Aorta (tissue), 5 donors: Measurements from ENCODE around the gene TRIM41. TPM values are rescaled to one million over a fixed set of nuclear protein-coding genes. Genes with fewer than 3 reads are reported as not detected.
"Not testable (repeated sequence)": the region's sequence is repeated elsewhere in the genome, so short reads cannot be mapped to it uniquely, and the experiment has no call there.

Source experiments
- ATAC-seq: fragments of 200-7000 bp; cut with Tn5 transposase; one replicate; pipeline ENCODE4 v1.9.1; 2022; ENCODE audit warnings: moderate library complexity; ENCODE audit not compliant: low FRiP score
- DNase-seq, 2 donors: peaks; one replicate each; pipeline ENCODE4 v3.0.0-alpha.2; 2020
- H3K27ac ChIP-seq, 2 donors: one replicate each; pipeline ENCODE4 v1.5.1; 2013; ENCODE audit warnings: low read length in 2 of 2, mild to moderate bottlenecking in 2 of 2, moderate library complexity in 2 of 2, control low read depth in 1 of 2, inconsistent platforms in 1 of 2, low read depth in 1 of 2
- H3K27me3 ChIP-seq, 2 donors: one replicate each; pipeline ENCODE4 v1.6.1; 2013; ENCODE audit warnings: control low read depth in 1 of 2, low read length in 1 of 2, mild to moderate bottlenecking in 1 of 2, moderate library complexity in 1 of 2; ENCODE audit not compliant: insufficient read depth in 2 of 2, control insufficient read depth in 1 of 2
- H3K36me3 ChIP-seq, 2 donors: one replicate each; pipeline ENCODE4 v1.6.1; 2013; ENCODE audit warnings: control low read depth in 1 of 2, low read length in 1 of 2, mild to moderate bottlenecking in 1 of 2; ENCODE audit not compliant: insufficient read depth in 2 of 2, control insufficient read depth in 1 of 2
- H3K4me1 ChIP-seq, 2 donors: one replicate each; pipeline ENCODE4 v1.6.1; 2013; ENCODE audit warnings: low read length in 2 of 2, control low read depth in 1 of 2, mild to moderate bottlenecking in 1 of 2, moderate library complexity in 1 of 2; ENCODE audit not compliant: insufficient read depth in 2 of 2, control insufficient read depth in 1 of 2
- H3K4me3 ChIP-seq, 2 donors: one replicate each; pipeline ENCODE4 v1.5.1; 2013; ENCODE audit warnings: low read length in 2 of 2, control low read depth in 1 of 2, mild to moderate bottlenecking in 1 of 2
- H3K9me3 ChIP-seq: one replicate; pipeline ENCODE4 v1.6.1; 2013; ENCODE audit warnings: mild to moderate bottlenecking, low read length; ENCODE audit not compliant: control insufficient read depth
- WGBS, 2 donors: extraction: QIAGEN DNeasy Blood & Tissue Kit; methylation state at CpG; one replicate each; pipeline ENCODE4 v1.1.7; 2013; 5-methylcytosine and 5-hydroxymethylcytosine counted together
- intact Hi-C, 2 donors: fragments of 100-400 bp; cut with DNase I; formaldehyde crosslinking; loops; one replicate each; pipeline versions ENCODE4 v1.14.2 to v1.15.0; 2022
- polyA plus RNA-seq, 2 donors: library from polyadenylated mRNA; stranded (reverse); fragments of 200-250 nt; gene quantifications; one replicate each; pipeline ENCODE4 v1.2.3, GENCODE V29; 2013
- total RNA-seq, 2 donors: library from RNA; stranded (reverse); fragmentation: NEBNext Ultra II Directional; extraction: Animal tissue kit (Norgen Biotek cat#: 25700); gene quantifications; one replicate each; pipeline ENCODE4 v1.2.1, GENCODE V29; 2021
- donor health status: healthy with polysubstance abuse.
- donor health status: Bipolar disorder and iron deficiency.
- donor health status: DM: no; HTN: no; CAD: no.
- donor health status: DM: no; HTN: no; CAD: no.
- donor health status: DM: yes; HTN: yes; CAD: no.

TRIM41 gene
- total and polyA plus RNA-seq, 4 donors: 15.2 to 22.2 (median 18.5) TPM

GRCh38 chr5:181204826-181205760 lies 18.0 kb upstream of the TRIM41 start, which contains the start of gene TRIM7:
Gene TRIM7, minus strand, starts transcription at chr5:181205196. Its CDS starts 86 bp downstream, at chr5:181205110.
- no peaks in the 10 kb centered on the region for H3K36me3 ChIP-seq
- DNase-seq: peak; percentile 80 to 89
- 1% methylated on average over 87 to 94 of the region's 94 CpGs for WGBS, 2 donors
- no peaks in the 10 kb centered on the region for H3K4me1 ChIP-seq
- no peaks in the 10 kb centered on the region for H3K27me3 ChIP-seq
- peak; percentile 1 for ATAC-seq
- no peaks in the 10 kb centered on the region for H3K9me3 ChIP-seq
- peak within 1 kb of the TSS in 1 of 2 donors; percentile 49 for H3K27ac ChIP-seq
- peak within 1 kb of the TSS; percentile 45 to 59 for H3K4me3 ChIP-seq
- intact Hi-C loops: no loop called here

- Histone ChIP-seq H3K27me3 (no peaks in the 10 kb centered on the region), H3K27ac (peak overlapping the region in 1 of 2 donors; percentile 56), H3K4me1 (no peaks in the 10 kb centered on the region), H3K36me3 (no peaks in the 10 kb centered on the region), H3K4me3 (peak overlapping the region; percentile 1 to 50), H3K9me3 (no peaks in the 10 kb centered on the region)
- ATAC-seq: peak; percentile 6
- intact Hi-C loops: loop anchor here (1.0 to 2.0 kb wide), 3 partner anchors 17 to 18 kb away; partner anchors contain the start of gene TRIM41 (in 1 of the 2)
- WGBS, 2 donors: 4 to 6% methylated on average over 37 of the region's 37 CpGs
- peak in 1 of 2 donors; percentile 77 for DNase-seq
These were observed 17.1 kb upstream of the TRIM41 start for GRCh38 chr5:181205761-181206649.

DNA sequence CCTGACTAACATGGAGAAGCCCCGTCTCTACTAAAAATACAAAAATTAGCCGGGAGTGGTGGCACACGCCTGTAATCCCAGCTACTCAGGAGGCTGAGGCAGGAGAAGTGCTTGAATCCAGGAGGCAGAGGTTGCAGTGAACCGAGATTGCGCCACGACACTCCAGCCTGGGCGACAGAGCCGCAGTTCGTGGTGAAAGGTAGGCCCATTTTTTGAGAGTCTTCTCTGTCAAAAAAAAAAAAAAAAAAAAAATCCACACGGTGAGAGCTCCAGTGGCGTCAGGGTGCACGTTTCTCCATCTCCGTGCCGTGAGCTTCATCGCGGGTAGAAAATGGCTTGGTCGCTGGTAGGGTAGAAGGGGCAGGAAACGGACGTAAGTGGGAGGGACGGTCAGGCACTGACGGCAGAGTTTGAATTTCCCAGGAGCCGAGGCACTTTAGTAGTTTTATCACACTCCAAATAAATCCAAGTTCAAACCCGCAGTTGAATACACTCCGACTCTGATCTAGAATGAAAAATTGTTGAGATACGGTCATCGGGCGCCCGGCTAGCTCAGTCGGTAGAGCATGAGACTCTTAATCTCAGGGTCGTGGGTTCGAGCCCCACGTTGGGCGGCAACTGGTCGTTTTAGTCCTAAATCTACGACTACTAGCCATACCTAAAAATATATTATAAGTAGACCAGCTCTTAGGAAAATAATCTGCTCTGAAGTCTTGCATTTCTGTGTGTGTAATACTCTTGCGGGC lies 15.7 kb upstream of the TRIM41 start:
- ATAC-seq: peak; percentile 84
- H3K4me1 ChIP-seq: no peaks in the 10 kb centered on the region
- peak; percentile 77 to 94 for DNase-seq
- H3K4me3 ChIP-seq: peak overlapping the region; percentile 16 to 36
- no peaks in the 10 kb centered on the region for H3K27me3 ChIP-seq
- no peaks in the 10 kb centered on the region for H3K36me3 ChIP-seq
- no peaks in the 10 kb centered on the region for H3K9me3 ChIP-seq
- 1% methylated on average over 36 of the region's 36 CpGs for whole genome bisulfite sequencing, 2 donors
- H3K27ac ChIP-seq: peak overlapping the region in 1 of 2 donors; percentile 48
- intact Hi-C loops: loop anchor here (1.0 to 2.0 kb wide), 3 partner anchors 11 to 19 kb away; partner anchors contain the start of gene TRIM41 (in 1 of the 2)

DNA sequence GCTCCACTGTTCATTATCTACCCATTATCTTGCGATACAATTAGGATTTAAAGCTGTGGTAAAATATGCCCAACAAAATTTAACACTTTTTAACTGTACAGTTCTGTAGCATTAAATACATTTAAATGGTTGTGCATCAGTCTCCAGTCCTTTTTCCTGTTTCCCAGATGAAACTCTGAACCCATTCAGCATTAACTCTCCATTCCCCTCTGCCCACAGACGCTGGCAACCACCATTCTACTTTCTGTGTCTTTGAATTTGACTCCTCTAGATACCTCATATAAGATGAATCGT lies 15.2 kb upstream of the TRIM41 start:
- H3K4me1 ChIP-seq: no peaks in the 10 kb centered on the region
- intact Hi-C loops: loop anchor here (1.0 to 2.0 kb wide), 3 partner anchors 10 to 19 kb away; partner anchors contain the start of gene TRIM41 (in 1 of the 2)
- ATAC-seq (no peak), DNase-seq (no peak)
- H3K27ac ChIP-seq: no peak overlapping the region
- H3K4me3 ChIP-seq: no peak overlapping the region
- 43 to 50% methylated on average over 3 of the region's 3 CpGs for WGBS, 2 donors
- H3K36me3 ChIP-seq: no peaks in the 10 kb centered on the region
- H3K9me3 ChIP-seq: no peaks in the 10 kb centered on the region
- H3K27me3 ChIP-seq: no peaks in the 10 kb centered on the region

DNA sequence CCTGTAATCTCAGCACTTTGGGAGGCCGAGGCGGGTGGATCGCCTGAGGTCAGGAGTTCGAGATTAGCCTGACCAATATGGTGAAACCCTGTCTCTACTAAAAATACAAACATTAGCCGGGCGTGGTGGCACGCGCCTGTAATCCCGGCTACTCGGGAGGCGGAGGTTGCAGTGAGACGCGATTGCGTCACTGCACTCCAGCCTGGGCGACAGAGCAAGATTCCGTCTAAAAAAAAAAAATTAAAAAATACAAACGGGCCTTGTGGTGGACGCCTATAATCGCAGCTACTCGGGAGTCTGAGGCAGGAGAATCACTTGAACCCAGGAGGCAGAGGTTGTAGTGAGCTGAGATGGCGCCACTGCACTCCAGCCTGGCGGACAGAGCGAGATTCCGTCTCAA lies 14.1 kb upstream of the TRIM41 start:
- H3K27me3 ChIP-seq, intact Hi-C loops, ATAC-seq: not testable (repeated sequence)

DNA sequence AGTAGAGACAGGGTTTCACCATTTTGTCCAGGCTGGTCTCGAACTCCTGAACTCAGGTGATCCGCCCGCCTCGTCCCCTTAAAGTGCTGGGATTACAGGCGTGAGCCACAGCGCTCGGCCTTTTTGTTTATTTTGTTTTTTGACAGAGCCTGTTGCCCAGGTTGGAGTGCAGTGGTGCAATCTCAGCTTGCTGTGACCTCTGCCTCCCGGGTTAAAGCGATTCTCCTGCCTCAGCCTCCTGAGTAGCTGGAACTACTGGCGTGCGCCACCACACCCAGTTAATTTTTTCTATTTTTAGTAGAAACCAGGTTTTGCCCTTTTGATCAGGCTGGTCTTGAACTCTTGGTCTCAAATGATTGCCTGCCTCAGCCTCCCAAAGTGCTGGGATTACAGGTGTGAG lies 12.9 kb upstream of the TRIM41 start:
- 75 to 83% methylated on average over 11 of the region's 11 CpGs for WGBS, 2 donors

More for the DNA sequence above, 14.1 kb upstream of the TRIM41 start:
- not testable (repeated sequence) for H3K4me3 ChIP-seq, H3K27ac ChIP-seq, H3K4me1 ChIP-seq, H3K36me3 ChIP-seq, DNase-seq, H3K9me3 ChIP-seq
- 81 to 89% methylated on average over 24 of the region's 24 CpGs for WGBS, 2 donors

DNA sequence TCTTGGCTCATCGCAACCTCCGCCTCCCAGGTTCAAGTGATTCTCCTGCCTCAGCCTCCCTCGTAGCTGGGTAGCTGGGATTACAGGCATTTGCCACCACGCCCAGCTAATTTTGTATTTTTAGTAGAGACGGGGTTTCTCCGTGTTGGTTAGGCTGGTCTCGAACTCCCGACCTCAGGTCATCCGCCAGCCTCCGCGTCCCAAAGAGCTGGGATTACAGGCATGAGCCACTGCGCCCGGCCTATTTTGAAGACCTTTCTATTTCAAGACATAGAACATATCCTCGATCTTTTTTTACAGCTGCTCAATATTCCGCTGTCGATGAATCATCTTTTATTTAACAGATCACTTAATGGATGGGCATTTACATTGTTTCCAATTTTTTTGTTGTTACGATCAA lies 12.4 kb upstream of the TRIM41 start:
- H3K4me3 ChIP-seq, intact Hi-C loops, H3K27me3 ChIP-seq, H3K36me3 ChIP-seq, ATAC-seq, H3K4me1 ChIP-seq, H3K9me3 ChIP-seq, H3K27ac ChIP-seq: not testable (repeated sequence)
- DNase-seq: peak; percentile 34 to 36
- 75 to 78% methylated on average over 17 of the region's 17 CpGs for WGBS, 2 donors

More for the DNA sequence above, 12.9 kb upstream of the TRIM41 start:
- H3K4me1 ChIP-seq, ATAC-seq, H3K4me3 ChIP-seq, H3K9me3 ChIP-seq, intact Hi-C loops, H3K36me3 ChIP-seq, H3K27ac ChIP-seq, H3K27me3 ChIP-seq: not testable (repeated sequence)
- DNase-seq: peak in 1 of 2 donors; percentile 33

- Histone ChIP-seq H3K27me3 (no peaks in the 10 kb centered on the region), H3K9me3 (no peaks in the 10 kb centered on the region), H3K36me3 (no peaks in the 10 kb centered on the region), H3K4me3 (no peak overlapping the region), H3K27ac (no peak overlapping the region), H3K4me1 (no peaks in the 10 kb centered on the region)
- DNase-seq: no peak
- intact Hi-C loops: no loop called here
- no peak for ATAC-seq
- WGBS, 2 donors: 65 to 76% methylated on average over 7 of the region's 7 CpGs
These were observed 11.9 kb upstream of the TRIM41 start for GRCh38 chr5:181211208-181211607.
